HEK293 (cell line): ENCODE measurements around the gene JAZF1.
A peak's percentile ranks its signal among the peaks of the same experiment; 100 is the strongest.

Experiments
- CTCF ChIA-PET: fragments of 350-600 bp; formaldehyde crosslinking; extraction: SDS; loops from one replicate; lab custom pipeline; 2021; ENCODE audit warnings: antibody characterized with exemption; lab: Yijun Ruan, JAX
- POLR2A ChIA-PET: fragments of 300-600 bp; formaldehyde crosslinking; extraction: SDS; loops from one replicate; lab custom pipeline; 2020; ENCODE audit warnings: antibody characterized with exemption, inconsistent platforms; lab: Yijun Ruan, JAX
- H3K27ac ChIP-seq: fragments of 200-500 bp; sonication (Bioruptor generic); 2 replicates; pipeline ENCODE4 v1.5.1; 2014; ENCODE audit warnings: low read depth, low read length, control low read depth, inconsistent platforms; ENCODE audit errors: extremely low read depth
- H3K36me3 ChIP-seq, 2 experiments: fragments of 200-500 bp in 1 of 2; sonication (Bioruptor generic) in 1 of 2; 1 replicate in 1 of 2; 2 replicates in 1 of 2; pipeline ENCODE4 v1.5.1; 2014 to 2017; ENCODE audit warnings: inconsistent platforms in 2 of 2, low read length in 2 of 2; ENCODE audit not compliant: control insufficient read depth in 2 of 2, insufficient read depth in 1 of 2
- H3K4me1 ChIP-seq: fragments of 200-500 bp; sonication (Bioruptor generic); 2 replicates; pipeline ENCODE4 v1.5.1; 2014; ENCODE audit warnings: mild to moderate bottlenecking, low read length, inconsistent platforms; ENCODE audit not compliant: control insufficient read depth, insufficient read depth
- H3K4me3 ChIP-seq: 2 replicates; pipeline ENCODE4 v1.5.1; 2011; ENCODE audit warnings: low read depth, mild to moderate bottlenecking, control low read depth, low read length, moderate library complexity
- H3K9me3 ChIP-seq: fragments of 200-500 bp; sonication (Bioruptor generic); 2 replicates; pipeline ENCODE4 v1.5.1; 2014; ENCODE audit warnings: low read depth, low read length, inconsistent platforms; ENCODE audit not compliant: control insufficient read depth, insufficient read depth
- AEBP2 ChIP-seq: fragments of 450-650 bp; formaldehyde crosslinking; IDR thresholded peaks from 2 replicates; pipeline ENCODE4 v1.5.1; 2016; ENCODE audit warnings: missing biosample characterization, missing genetic modification characterization, borderline replicate concordance
- ELK4 ChIP-seq: IDR thresholded peaks from 2 replicates; pipeline ENCODE4 v1.6.1; 2011; ENCODE audit warnings: mild to moderate bottlenecking, low read depth, low read length, borderline replicate concordance
- MYNN ChIP-seq: fragments of 450-650 bp; formaldehyde crosslinking; IDR thresholded peaks from 2 replicates; pipeline ENCODE4 v1.5.1; 2016; ENCODE audit warnings: missing biosample characterization, missing genetic modification characterization, borderline replicate concordance
- ZBTB1 ChIP-seq: fragments of 450-650 bp; formaldehyde crosslinking; IDR thresholded peaks from 2 replicates; pipeline ENCODE4 v1.5.1; 2016; ENCODE audit warnings: missing biosample characterization, missing genetic modification characterization
- ZBTB6 ChIP-seq: fragments of 450-650 bp; formaldehyde crosslinking; IDR thresholded peaks from 2 replicates; pipeline ENCODE4 v1.5.1; 2017; ENCODE audit warnings: missing biosample characterization, missing genetic modification characterization
- ZNF10 ChIP-seq: fragments of 450-650 bp; formaldehyde crosslinking; IDR thresholded peaks from 2 replicates; pipeline ENCODE4 v1.5.1; 2017; ENCODE audit warnings: missing biosample characterization, missing genetic modification characterization
- ZNF146 ChIP-seq: fragments of 450-650 bp; formaldehyde crosslinking; IDR thresholded peaks from 2 replicates; pipeline ENCODE4 v1.5.1; 2016; ENCODE audit warnings: missing biosample characterization, missing genetic modification characterization
- ZNF202 ChIP-seq: fragments of 450-650 bp; formaldehyde crosslinking; IDR thresholded peaks from 2 replicates; pipeline ENCODE4 v1.5.1; 2016; ENCODE audit warnings: missing biosample characterization, missing genetic modification characterization, borderline replicate concordance
- ZNF354C ChIP-seq: fragments of 450-650 bp; formaldehyde crosslinking; IDR thresholded peaks from 2 replicates; pipeline ENCODE4 v1.5.1; 2016; ENCODE audit warnings: missing biosample characterization, missing genetic modification characterization, low read depth, borderline replicate concordance
- ZNF404 ChIP-seq: fragments of 450-650 bp; formaldehyde crosslinking; IDR thresholded peaks from 2 replicates; pipeline ENCODE4 v1.5.1; 2017; ENCODE audit warnings: missing biosample characterization, missing genetic modification characterization
- ZNF677 ChIP-seq: fragments of 450-650 bp; IDR thresholded peaks from 2 replicates; pipeline ENCODE4 v1.5.0; 2018; ENCODE audit warnings: missing biosample characterization, mild to moderate bottlenecking, missing genetic modification characterization, moderate library complexity
- ZNF704 ChIP-seq: fragments of 450-650 bp; formaldehyde crosslinking; IDR thresholded peaks from 2 replicates; pipeline ENCODE4 v1.5.1; 2016; ENCODE audit warnings: missing biosample characterization, missing genetic modification characterization
- ZSCAN16 ChIP-seq: fragments of 450-650 bp; formaldehyde crosslinking; IDR thresholded peaks from 2 replicates; pipeline ENCODE4 v1.5.1; 2016; ENCODE audit warnings: missing biosample characterization, missing genetic modification characterization
- ZSCAN23 ChIP-seq: fragments of 450-650 bp; formaldehyde crosslinking; IDR thresholded peaks from 2 replicates; pipeline ENCODE4 v1.5.1; 2016; ENCODE audit warnings: missing biosample characterization, missing genetic modification characterization
- TF ChIP-seq, protein P1 (sequence below): fragments of 450-650 bp; IDR thresholded peaks from 2 replicates; pipeline ENCODE4 v1.5.1; 2018; ENCODE audit warnings: missing biosample characterization, missing genetic modification characterization

JAZF1 gene

DNA sequence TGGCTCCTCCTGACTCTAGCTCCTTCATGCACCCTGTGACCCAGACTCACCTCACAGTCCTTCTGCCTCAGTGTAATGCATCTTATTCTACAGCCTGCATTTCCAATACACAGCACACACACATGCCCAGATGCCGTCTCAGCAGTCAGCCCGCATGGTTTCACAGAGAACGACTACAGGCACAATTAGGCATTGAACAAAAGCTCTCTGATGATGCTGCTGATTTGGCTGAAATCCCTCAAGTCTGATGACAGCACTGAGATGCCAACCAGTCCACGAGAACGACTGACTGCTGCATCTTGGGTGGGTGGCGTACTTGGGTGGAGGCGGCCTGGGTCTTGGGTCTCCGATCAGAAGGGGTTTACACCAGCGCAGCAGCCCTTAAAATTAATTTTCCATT is 240.3 kb downstream of the JAZF1 start:
- H3K4me3 ChIP-seq = no peak overlapping the region
- CTCF ChIA-PET = no interaction called here
- H3K27ac ChIP-seq = no peak overlapping the region
- H3K4me1 ChIP-seq = 0 out of 2 replicates have a peak, but pooled peaks cover 6% of the 10 kb centered on the region
- TF ChIP-seq ZNF202 = no peak
- TF ChIP-seq AEBP2 (tag by site-specific recombination) = no peak
- no peak for TF ChIP-seq ZNF677 (tag by site-specific recombination)
- TF ChIP-seq ZNF146 (tag by site-specific recombination) = no peak
- TF ChIP-seq ZNF704 = no peak
- POLR2A ChIA-PET = no interaction called here
- H3K36me3 ChIP-seq = no peaks in the 10 kb centered on the region
- H3K9me3 ChIP-seq = no peaks in the 10 kb centered on the region

GRCh38 chr7:27939893-27940292 is 240.7 kb downstream of the JAZF1 start:
- Histone ChIP-seq H3K9me3 (no peaks in the 10 kb centered on the region), H3K4me3 (no peak overlapping the region), H3K4me1 (0 out of 2 replicates have a peak, but pooled peaks cover 6% of the 10 kb centered on the region), H3K27ac (no peak overlapping the region), H3K36me3 (no peaks in the 10 kb centered on the region)
- CTCF ChIA-PET = no interaction called here
- TF ChIP-seq ZNF404 (tag by site-specific recombination) (no peak), MYNN (no peak), ZBTB1 (no peak), ZNF10 (tag by site-specific recombination) (no peak), ZSCAN23 (tag by site-specific recombination) (no peak)
- POLR2A ChIA-PET = no interaction called here

DNA sequence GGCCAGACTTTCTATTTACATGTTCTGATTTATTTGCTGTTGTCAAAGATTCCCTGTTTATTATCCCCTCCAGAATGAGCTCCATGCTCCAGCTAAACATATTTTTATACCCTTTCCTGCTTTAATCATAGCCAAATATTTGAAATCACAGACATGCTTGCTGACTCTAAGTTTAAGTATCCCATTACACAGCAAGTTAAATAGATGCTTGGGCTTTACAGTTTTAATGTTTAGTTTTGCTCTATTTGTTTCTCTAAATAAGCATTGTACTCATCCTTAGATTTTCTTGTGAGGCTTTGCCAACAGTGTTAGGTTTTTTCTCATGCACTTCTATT is 243.9 kb downstream of the JAZF1 start:
- ChIA-PET CTCF (interaction anchor here (0.9 to 2.4 kb wide), 3 partner anchors 9 to 83 kb away, joined by 4 to 14 read pairs (median 5); no protein-coding TSS in a partner anchor), POLR2A (no interaction called here)
- no peak overlapping the region for H3K27ac ChIP-seq

DNA sequence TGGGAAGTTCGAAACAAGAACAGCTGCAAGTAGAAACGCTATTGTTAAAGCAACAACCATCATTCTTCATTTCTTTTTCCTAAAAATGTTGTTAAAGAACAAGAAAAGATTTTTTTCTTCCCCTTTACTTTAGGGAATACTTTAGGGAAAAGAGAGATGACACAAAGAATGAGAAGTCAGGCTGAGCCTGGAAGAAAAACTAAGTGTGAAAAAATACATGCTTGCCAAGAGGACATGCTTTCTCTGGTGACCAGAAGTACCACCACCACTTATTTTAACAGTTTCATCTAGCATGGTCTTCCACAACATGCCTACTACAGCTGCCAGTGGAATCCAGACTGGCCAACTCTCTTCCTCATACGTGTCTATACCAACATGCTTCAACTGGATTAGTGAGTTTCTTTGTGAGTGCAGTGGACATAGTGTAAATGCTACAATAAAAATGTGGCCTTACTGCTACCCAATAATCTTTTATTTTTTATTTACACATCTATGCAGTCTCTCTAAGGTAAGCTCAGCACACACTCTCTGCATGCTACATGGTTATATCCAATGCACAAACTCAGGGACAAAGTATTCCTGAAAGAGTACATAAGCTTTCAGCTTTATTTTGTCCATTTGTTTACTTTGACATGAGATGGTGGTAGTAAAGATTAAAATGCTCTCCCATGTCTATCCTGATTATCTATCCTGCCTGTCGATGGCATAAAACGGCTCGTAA is 244.4 kb downstream of the JAZF1 start:
- POLR2A ChIA-PET = no interaction called here
- no peak overlapping the region for H3K27ac ChIP-seq
- CTCF ChIA-PET = interaction anchor here (0.6 to 2.4 kb wide), 5 partner anchors 8 to 606 kb away, joined by 3 to 14 read pairs (median 5); no protein-coding TSS in a partner anchor
- no peak overlapping the region for H3K4me3 ChIP-seq
- no peaks in the 10 kb centered on the region for H3K9me3 ChIP-seq
- peaks cover 10% of the 10 kb centered on the region; the same call in 1 of the 2 replicates for H3K4me1 ChIP-seq
- TF ChIP-seq ZNF354C (tag by site-specific recombination) (no peak), ELK4 (no peak), ZBTB6 (no peak)
- no peaks in the 10 kb centered on the region for H3K36me3 ChIP-seq

More for the DNA sequence above, 243.9 kb downstream of the JAZF1 start:
- peak; percentile 47; the same call in 1 of the 2 replicates for TF ChIP-seq ZSCAN16 (tag by site-specific recombination)
- TF ChIP-seq, protein P1, sequence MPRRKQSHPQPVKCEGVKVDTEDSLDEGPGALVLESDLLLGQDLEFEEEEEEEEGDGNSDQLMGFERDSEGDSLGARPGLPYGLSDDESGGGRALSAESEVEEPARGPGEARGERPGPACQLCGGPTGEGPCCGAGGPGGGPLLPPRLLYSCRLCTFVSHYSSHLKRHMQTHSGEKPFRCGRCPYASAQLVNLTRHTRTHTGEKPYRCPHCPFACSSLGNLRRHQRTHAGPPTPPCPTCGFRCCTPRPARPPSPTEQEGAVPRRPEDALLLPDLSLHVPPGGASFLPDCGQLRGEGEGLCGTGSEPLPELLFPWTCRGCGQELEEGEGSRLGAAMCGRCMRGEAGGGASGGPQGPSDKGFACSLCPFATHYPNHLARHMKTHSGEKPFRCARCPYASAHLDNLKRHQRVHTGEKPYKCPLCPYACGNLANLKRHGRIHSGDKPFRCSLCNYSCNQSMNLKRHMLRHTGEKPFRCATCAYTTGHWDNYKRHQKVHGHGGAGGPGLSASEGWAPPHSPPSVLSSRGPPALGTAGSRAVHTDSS (tag by site-specific recombination) = no peak
- Histone ChIP-seq H3K36me3 (no peaks in the 10 kb centered on the region), H3K4me1 (peaks cover 10% of the 10 kb centered on the region; the same call in 1 of the 2 replicates), H3K9me3 (no peaks in the 10 kb centered on the region), H3K4me3 (no peak overlapping the region)
